GM18870 (cell line): ENCODE data around the gene NPFFR1.

Experiments used
- ATAC-seq: cut with Tn5 transposase; IDR thresholded peaks from one replicate; pipeline ENCODE4 v1.9.1; 2021; ENCODE audit warnings: moderate library complexity; ENCODE audit not compliant: unreplicated experiment

Gene NPFFR1

DNA sequence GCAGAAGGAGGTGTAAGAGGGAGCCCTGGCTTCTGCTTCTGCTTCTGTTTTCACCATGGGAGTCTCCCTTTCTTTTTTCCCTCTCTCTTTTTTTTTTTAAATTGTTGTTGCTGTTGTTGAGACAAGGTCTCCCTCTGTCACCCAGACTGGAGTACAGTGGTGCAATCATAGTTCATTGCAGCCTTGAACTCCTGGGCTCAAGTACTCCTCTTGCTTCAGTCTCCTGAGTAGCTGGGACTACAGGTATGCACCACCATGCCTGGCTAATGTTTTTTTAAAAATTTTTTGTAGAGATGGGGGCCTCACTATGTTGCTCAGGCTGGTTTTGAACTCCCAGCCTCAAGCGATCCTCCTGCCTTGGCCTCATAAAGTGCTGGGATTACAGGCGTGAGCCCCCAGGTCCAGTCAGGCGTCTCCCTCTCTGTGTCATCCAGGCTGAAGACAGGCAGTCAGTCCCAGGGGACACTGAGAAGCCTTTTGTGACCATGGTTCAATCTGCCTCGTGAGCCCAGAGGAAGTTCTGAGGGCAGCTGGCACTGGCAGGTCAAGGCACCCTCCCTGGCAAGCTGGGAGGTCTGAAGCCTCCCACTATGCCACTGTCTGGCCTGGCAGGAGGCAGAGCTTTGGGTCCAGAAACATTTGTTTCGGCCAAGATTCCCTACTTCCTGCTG, 33.6 kb upstream of the NPFFR1 start:
- no peak for ATAC-seq

DNA sequence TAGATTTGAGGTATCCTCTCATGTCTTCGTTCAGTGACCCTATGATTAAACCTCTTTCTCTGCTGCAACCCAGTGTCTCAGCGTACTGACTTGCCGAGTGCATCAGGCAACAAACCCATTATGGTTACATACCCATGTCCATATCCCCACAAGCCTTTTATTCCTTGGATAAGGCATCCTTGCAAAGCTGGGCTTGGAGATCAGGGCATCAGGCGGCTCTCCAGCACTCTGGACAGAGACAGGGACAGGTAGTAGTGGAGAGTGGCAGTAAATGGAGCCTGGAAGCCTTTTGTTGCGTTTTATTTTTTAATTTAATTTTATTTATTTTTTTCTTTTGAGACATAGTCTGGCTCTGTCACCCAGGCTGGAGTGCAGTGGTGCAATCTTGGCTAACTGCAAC, 32.0 kb upstream of the NPFFR1 start:
- no peak for ATAC-seq

DNA sequence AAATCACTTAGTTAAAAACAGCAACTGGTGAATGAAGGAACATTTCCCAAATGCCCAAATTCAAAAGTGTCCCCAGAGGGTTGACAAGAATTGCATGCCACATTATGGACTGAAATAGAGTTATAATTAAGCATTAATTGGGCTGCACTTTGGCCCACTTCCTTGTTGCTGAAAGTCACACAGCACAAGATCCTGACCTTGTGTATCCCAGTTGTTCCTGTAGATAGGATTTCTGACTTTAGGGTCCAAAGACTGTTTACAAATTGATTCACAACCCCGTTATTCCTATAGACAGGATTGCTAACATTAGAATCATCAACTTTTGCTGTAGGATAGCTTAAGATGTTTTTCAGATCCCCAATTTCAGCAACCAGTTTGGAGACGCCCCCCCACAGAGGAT, 31.5 kb upstream of the NPFFR1 start:
- no peak for ATAC-seq

DNA sequence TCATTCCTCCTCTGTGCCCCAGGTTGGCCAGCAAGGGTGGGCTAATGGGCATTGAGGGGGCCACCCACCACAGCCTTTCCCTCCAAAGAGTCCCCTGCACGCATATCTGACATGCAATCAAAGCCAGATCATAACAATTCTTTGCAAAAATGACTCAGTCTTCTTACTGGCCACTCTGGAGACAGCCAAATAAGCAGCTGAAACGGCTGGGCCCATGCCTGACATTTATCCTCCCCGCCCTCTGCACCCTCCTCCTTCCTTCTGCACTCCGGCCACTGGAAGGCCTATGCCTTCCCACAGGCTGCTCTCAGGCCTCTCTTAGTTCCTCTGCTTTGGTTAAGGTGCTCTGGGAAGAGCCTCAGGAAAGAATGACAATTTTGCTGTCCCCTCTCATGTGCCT, 29.2 kb upstream of the NPFFR1 start:
- no peak for ATAC-seq

DNA sequence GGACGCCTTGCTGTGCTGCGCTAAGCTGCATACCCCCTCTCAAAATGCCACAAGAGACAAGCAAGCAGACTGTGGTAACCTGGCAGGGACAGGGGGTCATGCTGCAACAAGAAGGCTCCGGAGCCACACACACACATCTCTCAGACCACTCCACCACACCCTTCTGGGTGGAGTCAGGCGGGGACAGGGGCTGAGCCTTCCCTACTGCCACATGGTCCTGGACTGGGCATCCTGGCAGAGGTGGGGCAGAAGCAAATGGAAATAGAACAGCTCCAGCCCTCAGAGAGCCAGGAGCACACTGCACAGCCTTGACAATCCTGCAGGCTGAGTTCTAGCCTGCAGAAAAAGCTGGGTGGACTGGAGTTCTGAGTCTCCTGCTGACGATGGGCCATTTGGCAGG, 28.4 kb upstream of the NPFFR1 start:
- no peak for ATAC-seq

DNA sequence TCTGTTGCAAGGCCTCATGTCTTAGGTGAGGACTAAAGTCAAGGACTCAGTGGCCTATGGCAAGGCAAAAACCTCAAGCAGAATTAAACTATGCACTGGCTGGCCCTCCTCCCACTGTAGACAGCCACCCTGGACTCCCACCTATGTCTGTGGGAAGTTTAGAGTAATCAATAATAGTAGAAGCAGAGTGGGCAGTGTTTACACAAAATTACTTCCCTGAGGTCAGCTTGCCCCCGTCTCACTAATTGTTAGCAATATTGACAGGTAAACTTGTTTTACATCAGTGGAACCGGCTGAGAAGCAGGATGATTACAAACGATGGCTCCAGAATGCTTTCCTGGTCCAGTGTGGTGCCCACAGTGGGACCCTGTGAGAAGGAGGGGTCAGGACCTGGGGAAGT, 27.9 kb upstream of the NPFFR1 start:
- no peak for ATAC-seq

DNA sequence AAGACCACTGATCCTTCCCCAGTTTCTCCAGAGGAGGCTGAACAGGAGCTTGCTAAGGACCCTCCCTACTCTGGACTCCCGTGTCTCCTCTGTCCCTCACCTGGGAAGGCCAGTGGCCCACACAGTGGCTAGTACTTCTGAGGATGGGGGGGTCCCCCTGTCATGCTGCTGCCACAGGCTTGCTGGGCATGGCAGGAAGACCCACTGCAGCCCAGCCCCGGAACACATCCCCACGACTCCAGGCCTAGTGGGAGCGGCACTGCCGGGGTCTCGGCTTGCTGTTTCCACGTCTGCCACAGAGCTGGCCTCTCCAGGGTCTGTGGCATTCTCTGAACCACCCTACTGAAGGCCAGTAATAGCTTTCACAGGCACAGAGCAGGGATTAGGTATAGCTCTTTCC, 25.9 kb upstream of the NPFFR1 start:
- ATAC-seq = no peak

DNA sequence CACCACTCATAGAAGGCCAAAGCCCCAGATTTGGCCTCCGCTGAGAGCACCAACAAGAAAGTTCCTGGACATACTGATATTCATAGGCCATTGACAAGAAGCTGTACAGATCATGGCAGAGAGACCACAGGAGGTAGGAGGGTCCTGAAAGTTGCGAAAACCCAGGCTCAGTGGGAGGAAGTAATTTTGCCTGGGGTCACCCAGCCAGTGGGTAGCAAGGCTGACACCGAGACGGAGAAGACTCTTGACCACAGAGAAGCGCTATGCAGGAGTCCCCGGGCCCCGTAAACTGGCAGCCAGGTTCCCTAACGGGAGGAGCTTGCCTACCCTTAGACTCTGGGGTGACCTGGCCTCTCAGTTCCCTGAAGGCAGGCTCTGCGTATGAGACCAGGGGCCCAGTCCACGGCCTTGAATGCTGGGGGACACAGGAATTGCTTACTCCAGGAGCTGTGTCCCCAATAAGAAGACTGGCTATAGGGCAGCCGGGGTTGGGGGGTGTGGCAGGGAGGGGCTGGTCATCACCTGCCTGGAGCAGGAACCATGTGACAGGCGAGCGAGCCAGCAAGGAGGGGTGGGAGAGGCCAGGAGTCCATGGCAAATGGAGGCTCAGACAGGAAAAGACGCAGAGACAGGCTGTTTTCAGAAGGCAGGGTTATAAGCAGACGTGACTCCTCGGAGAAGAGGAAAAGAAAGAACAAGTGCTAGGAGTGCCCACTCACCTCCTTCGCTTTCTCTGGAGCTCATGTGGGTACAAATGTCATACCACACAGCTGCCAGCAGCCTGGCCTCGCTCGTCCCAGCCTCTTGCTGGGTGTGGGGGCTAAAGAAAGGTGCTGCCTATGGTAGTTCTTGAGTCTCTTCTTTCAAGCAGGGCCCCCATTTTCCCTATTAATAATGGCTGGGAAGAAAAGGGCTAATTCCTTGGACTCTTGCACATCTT, 24.6 kb upstream of the NPFFR1 start:
- no peak for ATAC-seq

DNA sequence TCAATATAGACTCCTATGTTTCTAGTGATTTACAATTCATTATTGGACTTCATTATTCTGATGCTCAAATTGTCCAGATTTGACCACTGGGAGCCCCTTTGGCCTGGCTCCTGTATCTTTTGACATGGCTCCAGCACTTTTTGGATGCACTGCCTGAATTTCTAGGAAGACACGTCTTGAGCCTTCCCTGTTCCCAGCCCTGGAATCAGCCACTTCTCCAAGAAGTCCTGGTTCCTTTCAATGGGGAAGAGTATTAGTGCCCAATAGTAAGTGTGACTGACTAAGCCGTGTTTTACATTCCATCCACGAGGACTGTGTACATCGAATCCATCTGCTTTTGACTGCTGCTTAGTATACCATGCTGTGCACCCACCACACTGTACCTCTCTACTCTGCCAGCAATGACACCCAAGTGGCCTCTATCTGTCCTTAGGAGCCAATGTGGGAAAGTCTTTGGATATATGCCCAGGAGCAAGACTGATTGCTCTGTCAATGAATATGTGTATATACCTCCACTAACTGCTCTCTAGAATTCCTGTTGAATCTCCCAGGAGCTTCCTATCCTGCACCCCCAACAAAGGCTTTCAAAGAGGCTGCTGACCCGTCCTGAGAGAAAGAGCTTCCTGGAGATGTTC, 23.2 kb upstream of the NPFFR1 start:
- ATAC-seq = no peak

DNA sequence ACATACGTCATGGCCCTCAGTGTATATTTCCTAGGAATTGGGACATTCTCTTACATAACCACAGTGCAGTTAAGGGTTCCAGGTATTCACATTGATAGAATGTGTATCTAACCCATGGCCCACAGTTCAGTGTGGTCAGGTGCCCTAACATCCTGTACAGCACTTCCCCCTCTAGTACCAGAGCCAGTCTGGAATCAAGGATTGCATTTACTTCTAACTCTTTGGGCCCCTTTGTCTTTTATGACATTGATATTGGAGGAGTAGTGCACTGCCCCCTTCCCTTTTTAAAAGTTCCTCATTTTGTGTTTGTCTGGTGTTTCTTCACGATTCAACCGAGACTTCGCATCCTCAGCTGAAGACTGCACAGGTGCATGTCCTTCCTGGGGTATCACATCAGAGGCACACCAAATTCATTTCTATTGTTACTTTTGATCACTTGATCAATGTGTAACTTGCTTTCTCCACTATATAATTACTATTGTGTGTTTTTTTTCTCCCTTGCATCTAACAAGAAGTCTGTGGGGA, 22.4 kb upstream of the NPFFR1 start:
- no peak for ATAC-seq

DNA sequence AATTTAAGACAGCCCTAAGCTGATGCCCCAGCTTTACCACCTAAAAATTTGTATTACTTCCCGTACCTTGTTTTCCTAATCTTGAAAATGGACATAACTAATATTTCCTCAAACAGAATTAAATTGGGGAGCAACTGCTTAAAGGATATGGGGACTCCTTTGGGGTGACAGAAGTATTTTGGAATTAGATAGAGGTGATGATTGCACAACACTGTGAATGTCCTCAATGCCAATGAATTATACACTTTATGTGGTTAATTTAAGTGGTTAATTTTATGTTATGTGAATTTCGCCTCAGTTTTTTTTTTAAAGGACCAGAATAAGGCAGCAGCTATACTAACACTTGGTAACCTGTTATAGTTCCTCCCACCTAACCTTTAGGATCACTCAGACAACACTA, 19.9 kb upstream of the NPFFR1 start:
- ATAC-seq = no peak

DNA sequence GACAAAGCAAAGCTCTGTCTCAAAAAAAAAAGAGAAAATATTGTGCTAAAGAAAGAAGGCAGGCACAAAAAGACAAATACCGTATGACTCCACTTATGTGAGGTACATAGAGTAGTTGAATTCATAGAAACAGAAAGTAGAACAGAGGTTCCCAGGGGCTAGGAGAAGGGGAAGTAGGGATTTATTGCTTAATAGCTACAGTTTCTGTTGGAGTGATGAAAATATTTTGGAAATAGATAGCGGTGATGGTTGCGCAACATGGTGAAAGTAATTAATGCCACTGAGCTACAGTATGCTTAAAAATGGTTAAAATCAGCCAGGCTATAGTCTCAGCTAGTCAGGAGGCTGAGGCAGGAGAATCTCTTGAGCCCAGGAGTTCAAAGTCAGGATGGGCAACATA, 18.5 kb upstream of the NPFFR1 start:
- no peak for ATAC-seq

DNA sequence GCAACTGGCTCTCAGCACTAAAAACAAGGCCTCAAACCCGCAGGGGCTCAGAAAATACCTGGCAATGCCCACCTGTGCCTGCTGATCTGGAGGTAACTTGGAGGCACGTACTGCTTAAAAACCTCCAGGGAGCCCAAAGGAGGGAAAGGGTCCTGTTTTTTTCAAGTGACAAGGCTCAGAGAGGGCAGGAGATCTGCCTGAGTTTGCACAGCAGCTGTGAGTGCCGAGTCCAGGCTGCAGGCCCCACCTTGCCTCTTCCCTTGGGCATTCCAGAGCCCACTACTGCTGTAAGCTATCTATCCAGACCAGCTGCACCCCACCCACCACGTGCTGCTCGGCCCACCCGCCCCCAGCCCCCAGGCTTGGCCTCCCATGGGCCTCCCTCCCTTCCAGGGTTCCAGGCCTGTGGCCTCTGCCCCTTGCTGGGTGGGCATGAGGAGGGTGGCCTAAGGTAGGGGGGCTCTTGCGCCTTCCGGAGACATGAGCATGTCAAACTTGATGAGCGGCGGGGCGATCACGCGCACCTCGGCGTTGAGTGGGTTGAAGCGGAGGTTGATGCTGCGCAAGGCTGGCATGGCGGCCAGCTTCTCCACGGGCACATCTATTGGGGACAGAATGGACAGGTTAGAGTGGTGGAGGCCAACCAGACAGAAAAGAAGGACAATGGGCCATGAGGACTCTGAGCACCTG, 17.2 kb upstream of the NPFFR1 start:
- ATAC-seq = no peak

DNA sequence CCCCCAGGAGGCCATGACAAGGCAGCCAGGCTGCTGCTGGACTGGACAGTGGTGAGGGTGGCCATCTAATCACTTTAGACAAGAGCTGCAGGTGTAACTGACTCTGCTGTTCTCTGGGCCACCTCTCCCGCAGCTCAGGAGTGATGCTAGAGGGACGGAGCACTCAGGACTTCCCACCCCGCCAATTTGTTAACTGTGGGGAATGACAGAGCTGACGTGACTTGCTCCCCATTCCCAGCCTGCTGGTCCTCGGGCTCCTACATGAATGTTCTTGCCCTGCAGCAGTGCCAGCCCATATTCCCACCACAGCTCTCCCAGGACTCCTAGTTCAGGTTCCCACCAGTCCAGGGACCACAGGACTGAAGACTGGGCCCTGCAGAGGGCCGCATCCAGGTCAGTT, 16.7 kb upstream of the NPFFR1 start:
- no peak for ATAC-seq

DNA sequence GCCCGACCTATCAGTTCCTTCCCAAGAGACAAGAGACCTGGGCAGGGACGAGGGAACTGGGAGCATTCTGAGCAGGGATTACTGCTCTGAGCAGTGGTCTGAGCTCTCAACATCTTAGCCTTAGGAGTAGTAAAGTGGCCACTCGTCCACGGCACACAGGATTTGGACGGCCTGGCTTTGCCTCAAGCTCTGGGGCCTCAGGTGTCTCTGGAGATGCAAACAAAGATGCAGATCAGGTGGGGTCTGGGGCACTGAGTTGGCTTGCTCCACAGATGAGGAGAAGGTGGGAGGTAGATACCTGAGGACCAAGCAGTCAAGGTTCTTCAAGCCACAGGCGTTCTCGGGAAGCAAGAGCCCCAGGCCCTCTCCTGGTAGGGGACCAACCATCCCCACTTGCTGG, 16.1 kb upstream of the NPFFR1 start:
- ATAC-seq = no peak

DNA sequence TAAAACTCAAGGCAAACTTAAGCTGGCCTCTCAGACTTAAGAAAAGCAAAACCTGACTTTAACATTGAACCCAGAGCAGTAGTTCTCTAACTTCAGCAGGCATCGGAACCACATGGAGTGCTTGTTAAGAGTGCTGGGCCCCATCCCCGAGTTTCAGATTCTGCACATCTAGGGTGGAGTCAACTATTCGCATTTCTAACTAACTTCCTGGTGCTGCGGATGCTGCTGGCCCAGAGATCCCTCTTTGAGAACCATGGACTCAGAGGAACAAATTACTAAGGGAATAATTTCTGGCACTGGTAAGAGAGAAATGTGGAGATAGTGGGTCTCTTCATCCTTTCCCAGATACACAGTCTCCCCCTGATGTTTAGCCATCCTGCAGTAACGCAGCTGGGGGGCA, 14.6 kb upstream of the NPFFR1 start:
- ATAC-seq = no peak

DNA sequence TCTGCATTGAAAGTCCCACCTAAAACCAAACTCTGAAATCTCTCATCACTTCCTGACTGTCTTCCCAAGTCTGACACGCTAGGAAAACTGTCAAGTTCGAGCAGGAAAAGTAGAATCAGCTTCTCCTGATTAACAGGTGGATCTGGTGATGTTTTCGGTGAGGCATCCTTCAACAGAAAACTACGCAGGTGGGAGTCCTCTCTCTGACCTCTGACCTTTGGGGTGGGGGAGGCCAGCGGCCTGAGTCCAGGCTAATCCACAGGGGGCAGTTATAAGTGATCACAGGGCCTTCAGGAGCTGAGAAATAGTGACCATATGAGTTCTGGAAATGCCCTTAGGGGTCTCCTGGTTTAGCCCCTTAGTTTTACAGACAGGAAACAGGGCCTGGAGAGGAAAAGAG, 13.4 kb upstream of the NPFFR1 start:
- ATAC-seq = no peak

DNA sequence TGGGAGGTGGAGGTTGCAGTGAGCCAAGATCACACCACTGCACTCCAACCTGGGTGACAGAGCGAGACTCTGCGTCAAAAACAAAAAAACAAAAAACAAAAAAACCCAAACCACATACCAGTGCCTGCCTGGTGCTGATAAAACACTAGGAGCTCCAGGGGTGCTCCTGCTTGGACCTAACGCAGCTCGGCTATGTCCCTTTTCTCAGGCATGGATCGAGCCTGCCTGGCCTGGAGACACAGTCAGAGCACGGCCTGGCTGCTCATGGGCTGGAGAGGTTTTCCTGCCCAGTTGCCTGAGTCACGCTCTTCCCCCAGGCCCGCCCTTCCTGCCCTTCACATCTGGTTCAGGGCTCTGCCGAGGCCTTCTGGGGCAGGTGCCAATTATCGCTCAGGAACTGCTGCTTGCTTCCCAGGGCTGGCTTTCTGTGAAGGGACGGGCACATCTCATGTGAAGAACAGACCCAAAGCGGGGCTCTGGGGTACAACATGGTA, 12.6 kb upstream of the NPFFR1 start:
- ATAC-seq = no peak

DNA sequence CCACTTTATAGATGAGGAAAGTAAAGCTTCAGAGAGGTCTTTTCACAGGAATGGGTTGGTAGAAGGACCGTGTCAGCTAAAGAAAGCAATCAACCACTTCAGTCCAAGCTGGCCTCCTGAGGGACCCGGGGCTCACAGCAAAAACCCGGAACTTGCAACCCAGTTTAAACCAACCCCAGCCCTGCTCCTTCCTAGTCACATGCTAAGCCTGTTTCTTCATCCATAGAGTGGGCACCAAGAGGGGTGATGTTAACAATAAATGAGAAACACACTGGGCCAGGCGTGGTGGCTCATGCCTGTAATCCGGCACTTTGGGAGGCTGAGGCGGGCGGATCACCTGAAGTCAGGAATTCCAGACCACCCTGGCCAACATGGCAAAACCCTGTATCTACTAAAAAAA, 12.1 kb upstream of the NPFFR1 start:
- no peak for ATAC-seq

DNA sequence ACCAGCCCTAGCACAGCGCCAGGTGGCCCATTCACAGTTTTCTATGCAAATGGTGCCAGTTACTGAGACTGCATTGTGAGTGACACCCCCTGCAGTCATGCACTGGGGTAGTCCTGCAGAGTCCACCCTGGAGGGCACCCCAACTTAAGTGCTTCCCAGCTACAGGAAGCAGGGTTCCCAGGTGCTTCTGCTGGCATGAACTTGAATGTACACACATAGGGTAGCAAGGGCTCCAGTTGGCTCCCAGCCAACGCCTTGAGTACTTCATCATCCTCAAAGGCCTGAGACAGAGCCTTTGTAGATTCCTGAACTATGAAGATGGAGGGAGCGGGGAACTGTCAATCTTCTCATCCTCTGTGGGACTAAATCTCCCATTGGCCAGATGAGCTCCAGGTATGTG, 11.5 kb upstream of the NPFFR1 start:
- no peak for ATAC-seq
